Tibial nerve (tissue), 4 donors: ENCODE measurements around the gene MAN2A1.

ENCODE experiments used
- CTCF ChIP-seq, 5 experiments: fragments of 200-600 bp in 3 of 5; fragments of 450-650 bp in 2 of 5; sonication (generic) in 3 of 5; IDR thresholded peaks; one replicate each; pipeline ENCODE4 v1.5.1; 2016 to 2019; ENCODE audit warnings: antibody characterized with exemption in 5 of 5, mild to moderate bottlenecking in 3 of 5, moderate library complexity in 2 of 5
- EP300 ChIP-seq, 2 donors: sonication (generic); formaldehyde crosslinking; IDR thresholded peaks; one replicate each; pipeline ENCODE4 v1.6.1; 2017; ENCODE audit warnings: antibody characterized with exemption in 2 of 2, mild to moderate bottlenecking in 1 of 2
- POLR2A ChIP-seq, 2 donors: fragments of 450-650 bp; IDR thresholded peaks; one replicate each; pipeline ENCODE4 v1.6.1; 2017; ENCODE audit warnings: antibody characterized with exemption in 2 of 2, mild to moderate bottlenecking in 2 of 2, moderate library complexity in 2 of 2

DNA sequence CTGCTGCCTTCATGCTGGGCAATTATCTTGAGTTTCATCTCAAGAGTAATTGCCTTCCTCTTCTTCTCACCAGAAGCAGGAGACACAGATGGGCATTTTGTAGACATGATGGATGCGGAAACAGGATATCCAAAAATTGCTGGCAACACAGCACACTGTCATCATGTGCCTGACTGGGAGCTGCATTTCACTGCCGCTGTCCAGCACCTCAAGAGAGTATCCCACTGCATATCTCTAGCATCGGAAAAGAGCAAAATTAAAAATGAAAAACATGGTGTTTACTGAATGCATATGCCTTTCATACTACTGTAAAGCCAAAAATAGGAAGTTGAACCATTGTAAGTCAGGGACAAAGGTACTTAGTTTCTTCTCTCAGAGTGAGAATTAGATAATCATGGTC is 210.7 kb downstream of the MAN2A1 start:
- no peak for TF ChIP-seq EP300 (IDR thresholded peaks at IDR 0.05)
- no peak for TF ChIP-seq CTCF (IDR thresholded peaks at IDR 0.05)
- TF ChIP-seq POLR2A (IDR thresholded peaks at IDR 0.05): no peak
